ENCODE measurements around the gene RTKN.

DNA sequence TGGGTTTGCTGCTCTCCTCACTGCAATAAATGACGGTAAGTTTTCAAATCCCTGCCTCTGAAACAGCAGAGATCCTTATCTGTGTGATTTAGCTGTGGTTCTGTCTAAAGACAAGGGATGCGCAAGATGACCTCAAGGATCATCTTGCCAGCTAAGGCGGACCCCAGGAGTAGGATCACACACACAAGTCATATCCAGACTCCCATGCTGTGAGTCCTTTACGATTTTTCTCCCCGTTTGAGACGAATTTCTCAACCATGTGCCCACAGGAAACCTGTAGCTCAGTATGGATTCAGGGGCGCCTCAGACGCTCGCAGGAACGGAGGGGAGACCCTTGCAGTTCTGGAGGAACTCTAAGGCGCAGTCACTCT lies 50.5 kb downstream of the RTKN start:
- TF ChIP-seq, protein P1, sequence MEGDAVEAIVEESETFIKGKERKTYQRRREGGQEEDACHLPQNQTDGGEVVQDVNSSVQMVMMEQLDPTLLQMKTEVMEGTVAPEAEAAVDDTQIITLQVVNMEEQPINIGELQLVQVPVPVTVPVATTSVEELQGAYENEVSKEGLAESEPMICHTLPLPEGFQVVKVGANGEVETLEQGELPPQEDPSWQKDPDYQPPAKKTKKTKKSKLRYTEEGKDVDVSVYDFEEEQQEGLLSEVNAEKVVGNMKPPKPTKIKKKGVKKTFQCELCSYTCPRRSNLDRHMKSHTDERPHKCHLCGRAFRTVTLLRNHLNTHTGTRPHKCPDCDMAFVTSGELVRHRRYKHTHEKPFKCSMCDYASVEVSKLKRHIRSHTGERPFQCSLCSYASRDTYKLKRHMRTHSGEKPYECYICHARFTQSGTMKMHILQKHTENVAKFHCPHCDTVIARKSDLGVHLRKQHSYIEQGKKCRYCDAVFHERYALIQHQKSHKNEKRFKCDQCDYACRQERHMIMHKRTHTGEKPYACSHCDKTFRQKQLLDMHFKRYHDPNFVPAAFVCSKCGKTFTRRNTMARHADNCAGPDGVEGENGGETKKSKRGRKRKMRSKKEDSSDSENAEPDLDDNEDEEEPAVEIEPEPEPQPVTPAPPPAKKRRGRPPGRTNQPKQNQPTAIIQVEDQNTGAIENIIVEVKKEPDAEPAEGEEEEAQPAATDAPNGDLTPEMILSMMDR (IDR thresholded peaks at IDR 0.05; ENCODE audit: borderline replicate concordance, extremely low read depth, low read length, poor library complexity, severe bottlenecking) = no peak
- TF ChIP-seq EZH2 (IDR thresholded peaks at IDR 0.05; ENCODE audit: borderline replicate concordance, low read depth, low read length, severe bottlenecking) = no peak

Measured in DND-41 (cell line).